H1 (cell line): Measurements from ENCODE around the gene LY6G6C. TPM values are rescaled to one million over a fixed set of nuclear protein-coding genes. Genes with fewer than 3 reads are reported as not detected.

Experiments
- CTCF ChIA-PET: fragments of 300-600 bp; sonication (Branson Sonifier 250); formaldehyde crosslinking; loops from one replicate; lab custom pipeline; 2021; ENCODE audit not compliant: partially characterized antibody; lab: Charles Lee
- POLR2A ChIA-PET: fragments of 300-600 bp; sonication (Branson Sonifier 250); formaldehyde crosslinking; loops from one replicate; lab custom pipeline; 2021; ENCODE audit warnings: inconsistent platforms; ENCODE audit not compliant: partially characterized antibody; lab: Charles Lee
- DNase-seq, 2 experiments: peaks; one replicate each; pipeline versions ENCODE4 v3.0.0 to v3.0.0-alpha.2; 2010 to 2022; ENCODE audit warnings: low spot score in 2 of 2, low read depth in 1 of 2, mixed read lengths in 1 of 2
- FAIRE-seq: peaks from 2 replicates; lab custom pipeline; 2011; peaks lifted over from hg19 to GRCh38; lab: Jason Lieb, UNC
- H2AFZ ChIP-seq: 2 replicates; pipeline ENCODE4 v1.8.1; 2012; ENCODE audit warnings: low read length, inconsistent platforms
- H2AK5ac ChIP-seq: 2 replicates; pipeline ENCODE4 v1.6.1; 2013; ENCODE audit warnings: low read depth, low read length
- H2BK120ac ChIP-seq: replicated peaks from 2 replicates; pipeline ENCODE3; 2013; ENCODE audit warnings: low read depth, low read length, inconsistent platforms
- H2BK12ac ChIP-seq: 2 replicates; pipeline ENCODE4 v1.6.1; 2013; ENCODE audit warnings: low read depth, low read length
- H2BK15ac ChIP-seq: 2 replicates; pipeline ENCODE4 v1.6.1; 2013; ENCODE audit warnings: low read length
- H2BK20ac ChIP-seq: 2 replicates; pipeline ENCODE4 v1.6.1; 2013; ENCODE audit warnings: low read length
- H2BK5ac ChIP-seq: 2 replicates; pipeline ENCODE4 v1.6.1; 2013; ENCODE audit warnings: low read depth, low read length
- H3K14ac ChIP-seq: 2 replicates; pipeline ENCODE4 v1.6.1; 2013; ENCODE audit warnings: inconsistent platforms; ENCODE audit not compliant: insufficient read length
- H3K18ac ChIP-seq: 2 replicates; pipeline ENCODE4 v1.6.1; 2013; ENCODE audit warnings: low read length; ENCODE audit errors: extremely low read depth
- H3K23ac ChIP-seq: 2 replicates; pipeline ENCODE4 v1.6.1; 2013; ENCODE audit warnings: inconsistent platforms; ENCODE audit not compliant: insufficient read length
- H3K23me2 ChIP-seq: 2 replicates; pipeline ENCODE4 v1.6.1; 2013; ENCODE audit warnings: low read depth, low read length
- H3K27ac ChIP-seq: 2 replicates; pipeline ENCODE4 v1.6.1; 2011; ENCODE audit warnings: low read depth, low read length, inconsistent platforms
- H3K27me3 ChIP-seq, 4 experiments: replicated peaks in 1 of 4; 1 replicate in 1 of 4; 2 replicates in 3 of 4; pipeline versions ENCODE4 v1.6.1 to v1.8.1; 2011 to 2013; ENCODE audit warnings: low read length in 3 of 4, mild to moderate bottlenecking in 3 of 4, inconsistent platforms in 2 of 4, mixed read lengths in 2 of 4, moderate library complexity in 1 of 4; ENCODE audit not compliant: control insufficient read depth in 3 of 4, insufficient read depth in 3 of 4; ENCODE audit errors: extremely low read depth in 1 of 4
- H3K36me3 ChIP-seq, 4 experiments: 2 replicates each; pipeline versions ENCODE4 v1.6.1 to v1.8.1; 2011 to 2013; ENCODE audit warnings: mild to moderate bottlenecking in 4 of 4, low read length in 3 of 4, moderate library complexity in 2 of 4, control low read depth in 1 of 4, inconsistent platforms in 1 of 4; ENCODE audit not compliant: insufficient read depth in 4 of 4, control insufficient read depth in 2 of 4
- H3K4ac ChIP-seq: replicated peaks from 2 replicates; pipeline ENCODE3; 2013; ENCODE audit warnings: low read length, low read depth, mixed read lengths, inconsistent platforms; ENCODE audit not compliant: insufficient read length
- H3K4me1 ChIP-seq, 4 experiments: replicated peaks in 1 of 4; 1 replicate in 1 of 4; 2 replicates in 3 of 4; pipeline versions ENCODE4 v1.6.1 to v1.8.1; 2011 to 2013; ENCODE audit warnings: low read length in 3 of 4, inconsistent platforms in 2 of 4, mixed read lengths in 1 of 4; ENCODE audit not compliant: insufficient read depth in 4 of 4, control insufficient read depth in 3 of 4
- H3K4me2 ChIP-seq, 2 experiments: 2 replicates each; pipeline versions ENCODE4 v1.6.1 to v1.8.1; 2011 to 2013; ENCODE audit warnings: low read depth in 2 of 2, low read length in 2 of 2, control low read depth in 1 of 2, inconsistent platforms in 1 of 2, mild to moderate bottlenecking in 1 of 2; ENCODE audit not compliant: insufficient read depth in 1 of 2
- H3K4me3 ChIP-seq, 4 experiments: fragments of 200-600, 300-600 bp in 1 of 4; sonication (generic), shearing (Covaris generic), sonication (Bioruptor Twin) in 1 of 4; 2 replicates each; pipeline versions ENCODE4 v1.5.1 to v1.8.1; 2011 to 2016; ENCODE audit warnings: low read length in 4 of 4, low read depth in 3 of 4, control low read depth in 2 of 4, inconsistent platforms in 2 of 4, mild to moderate bottlenecking in 2 of 4, mixed read lengths in 1 of 4, moderate library complexity in 1 of 4; ENCODE audit not compliant: insufficient read depth in 2 of 4; ENCODE audit errors: extremely low read depth in 1 of 4
- H3K56ac ChIP-seq: replicated peaks from 2 replicates; pipeline ENCODE3; 2013; ENCODE audit warnings: low read depth, mild to moderate bottlenecking, mixed read lengths, low read length, inconsistent platforms; ENCODE audit not compliant: insufficient read length
- H3K79me1 ChIP-seq: 2 replicates; pipeline ENCODE4 v1.6.1; 2013; ENCODE audit warnings: low read depth, low read length, control low read depth
- H3K79me2 ChIP-seq, 2 experiments: 2 replicates each; pipeline versions ENCODE4 v1.6.1 to v1.8.1; 2012 to 2013; ENCODE audit warnings: low read length in 2 of 2, mild to moderate bottlenecking in 2 of 2, inconsistent platforms in 1 of 2; ENCODE audit not compliant: insufficient read depth in 2 of 2, control insufficient read depth in 1 of 2
- H3K9ac ChIP-seq, 4 experiments: replicated peaks in 1 of 4; 1 replicate in 1 of 4; 2 replicates in 3 of 4; pipeline versions ENCODE4 v1.6.1 to v1.8.1; 2011 to 2013; ENCODE audit warnings: low read depth in 3 of 4, low read length in 3 of 4, control low read depth in 2 of 4, mild to moderate bottlenecking in 2 of 4, moderate library complexity in 2 of 4, inconsistent platforms in 1 of 4; ENCODE audit errors: extremely low read depth in 1 of 4
- H3K9me3 ChIP-seq, 2 experiments: 2 replicates each; pipeline versions ENCODE4 v1.6.1 to v1.8.1; 2012 to 2013; ENCODE audit warnings: mild to moderate bottlenecking in 2 of 2, moderate library complexity in 2 of 2, control low read depth in 1 of 2, inconsistent platforms in 1 of 2, low read depth in 1 of 2, low read length in 1 of 2, mixed read lengths in 1 of 2; ENCODE audit not compliant: insufficient read depth in 2 of 2
- H4K20me1 ChIP-seq, 2 experiments: replicated peaks in 1 of 2; 2 replicates each; pipeline versions ENCODE3 to v1.8.1; 2011 to 2013; ENCODE audit warnings: inconsistent platforms in 2 of 2, low read length in 2 of 2, mild to moderate bottlenecking in 1 of 2; ENCODE audit not compliant: insufficient read depth in 2 of 2, control insufficient read depth in 1 of 2
- H4K5ac ChIP-seq: 2 replicates; pipeline ENCODE4 v1.6.1; 2013; ENCODE audit warnings: low read length, low read depth, mixed read lengths, inconsistent platforms; ENCODE audit not compliant: insufficient read length
- H4K8ac ChIP-seq: 2 replicates; pipeline ENCODE4 v1.8.0; 2013; ENCODE audit warnings: mild to moderate bottlenecking, moderate library complexity, low read length, inconsistent platforms; ENCODE audit not compliant: insufficient read depth; ENCODE audit errors: extremely low read depth
- H4K91ac ChIP-seq: replicated peaks from 2 replicates; pipeline ENCODE3; 2013; ENCODE audit warnings: low read length, mixed read lengths, inconsistent platforms; ENCODE audit not compliant: insufficient read length
- E2F6 ChIP-seq: IDR thresholded peaks from 2 replicates; pipeline ENCODE4 v1.6.1; 2012; ENCODE audit warnings: inconsistent platforms
- GABPA ChIP-seq: IDR thresholded peaks from 2 replicates; pipeline ENCODE4 v1.6.1; 2011; ENCODE audit warnings: mild to moderate bottlenecking, low read length, moderate library complexity, borderline replicate concordance; ENCODE audit not compliant: insufficient read depth
- GTF2F1 ChIP-seq: IDR thresholded peaks from 2 replicates; pipeline ENCODE4 v1.6.1; 2012; ENCODE audit warnings: low read depth, low read length, improper control_type of control experiment, borderline replicate concordance
- JUN ChIP-seq: IDR thresholded peaks from 2 replicates; pipeline ENCODE4 v1.6.1; 2011; ENCODE audit warnings: low read depth, mild to moderate bottlenecking, improper control_type of control experiment, low read length
- MAFK ChIP-seq: IDR thresholded peaks from 2 replicates; pipeline ENCODE4 v1.6.1; 2012; ENCODE audit warnings: low read depth, mild to moderate bottlenecking, improper control_type of control experiment, low read length
- RFX5 ChIP-seq: IDR thresholded peaks from 2 replicates; pipeline ENCODE4 v1.6.1; 2011; ENCODE audit warnings: low read depth, low read length, improper control_type of control experiment, borderline replicate concordance
- RNF2 ChIP-seq: fragments of 200-900, 300-1000 bp; sonication (generic); IDR thresholded peaks from 2 replicates; pipeline ENCODE4 v1.7.1; 2016; ENCODE audit warnings: borderline replicate concordance, low read depth, mild to moderate bottlenecking, antibody characterized with exemption, low read length; ENCODE audit not compliant: poor library complexity, severe bottlenecking; ENCODE audit errors: missing control alignments
- SIRT6 ChIP-seq: IDR thresholded peaks from one replicate; pipeline ENCODE4 v1.7.1; 2012; ENCODE audit warnings: low read length, inconsistent platforms
- SIX5 ChIP-seq: IDR thresholded peaks from 2 replicates; pipeline ENCODE4 v1.6.1; 2011; ENCODE audit warnings: mild to moderate bottlenecking, low read depth, low read length
- WGBS, 2 experiments: shearing (Covaris generic) in 1 of 2; methylation state at CpG; one replicate each; pipeline versions ENCODE4 v1.1.6 to v1.1.7; 2013 to 2015; ENCODE audit warnings: low lambda C conversion rate in 2 of 2, mixed read lengths in 2 of 2, inconsistent platforms in 1 of 2, low coverage in 1 of 2, missing lambda C conversion rate in 1 of 2; ENCODE audit not compliant: insufficient replicate concordance in 2 of 2, insufficient coverage in 1 of 2, insufficient read length in 1 of 2; ENCODE audit errors: extremely low coverage in 1 of 2, missing lambda C conversion rate in 1 of 2; 5-methylcytosine and 5-hydroxymethylcytosine counted together
- polyA plus RNA-seq, 7 experiments: library from polyadenylated mRNA; depleted of rRNA in 3 of 7; stranded (reverse) in 5 of 7; unstranded in 2 of 7; fragments of >200 nt in 5 of 7; fragments of 200-250 nt in 2 of 7; gene quantifications; 1 replicate in 5 of 7; 2 replicates in 1 of 7; 4 replicates in 1 of 7; pipeline versions ENCODE4 v1.2.1 to v1.2.3, GENCODE V29; 2011 to 2013; ENCODE audit warnings: missing spikeins in 2 of 7, mixed read lengths in 2 of 7
- total RNA-seq: library from RNA; stranded (reverse); fragmentation: NEBNext Ultra II Directional; extraction: Animal tissue kit (Norgen Biotek cat#: 25700); gene quantifications from 2 replicates; pipeline ENCODE4 v1.2.1, GENCODE V29; 2021
- TF ChIP-seq, protein P1 (sequence below), 3 experiments: IDR thresholded peaks; 1 replicate in 2 of 3; 2 replicates in 1 of 3; pipeline versions ENCODE4 v1.5.1 to v1.6.1; 2011; ENCODE audit warnings: low read length in 3 of 3, mild to moderate bottlenecking in 3 of 3, inconsistent platforms in 2 of 3, low read depth in 1 of 3, moderate library complexity in 1 of 3; ENCODE audit not compliant: insufficient read depth in 1 of 3; ENCODE audit errors: control extremely low read depth in 1 of 3

LY6G6C gene
- total and polyA plus RNA-seq, 2 of the 8 experiments (the other 6 are each of a cell fraction or from before 2014, with no cell fraction given): 0.23 TPM; not detected in 1

DNA sequence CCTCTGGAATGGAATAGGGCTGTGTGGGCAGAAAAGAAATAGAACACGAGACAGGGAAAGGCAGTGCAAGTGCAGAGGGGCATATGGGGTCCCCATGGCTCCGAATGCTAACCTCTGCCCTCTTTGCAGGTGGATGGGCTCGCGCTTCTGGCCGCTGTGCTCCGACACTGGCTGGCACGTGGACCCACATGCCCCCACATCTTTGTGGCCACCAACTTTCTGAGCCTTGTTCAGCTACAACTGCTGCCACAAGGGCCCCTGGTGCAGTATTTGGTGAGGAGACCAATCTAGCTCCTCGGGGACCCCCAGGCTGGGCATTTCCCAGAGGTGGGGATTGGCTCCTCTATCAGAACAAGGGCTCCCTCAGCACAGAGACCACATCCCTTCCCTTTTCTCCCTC lies 39.8 kb upstream of the LY6G6C start:
- Histone ChIP-seq H3K36me3 (peaks cover 0 to 16% (median 1%) of the 10 kb centered on the region in 4 experiments; a peak in 3 of 8 replicates), H2BK120ac (no peak overlapping the region), H3K56ac (no peak overlapping the region), H3K4ac (no peak overlapping the region), H2BK12ac (no peak overlapping the region), H3K4me1 (peaks cover 0 to 6% (median under 1%) of the 10 kb centered on the region in 4 experiments; a peak in 3 of 7 replicates), H3K79me2 (no peaks in the 10 kb centered on the region), H3K27ac (no peak overlapping the region), H3K79me1 (no peaks in the 10 kb centered on the region), H2BK5ac (no peak overlapping the region), H3K23ac (no peak overlapping the region), H3K9me3 (no peaks in the 10 kb centered on the region), H2BK20ac (no peak overlapping the region), H3K18ac (no peak overlapping the region), H4K5ac (no peak overlapping the region), H3K4me2 (no peak overlapping the region), H4K20me1 (no peaks in the 10 kb centered on the region), H2BK15ac (no peak overlapping the region), H3K14ac (no peak overlapping the region), H3K23me2 (no peaks in the 10 kb centered on the region; the same call in 1 of the 2 replicates), H2AFZ (no peak overlapping the region), H2AK5ac (no peak overlapping the region), H4K8ac (no peak overlapping the region), H3K4me3 (no peak overlapping the region), H3K27me3 (no peaks in the 10 kb centered on the region), H4K91ac (no peak overlapping the region), H3K9ac (no peak overlapping the region)
- CTCF ChIA-PET: interaction anchor here (1.0 kb wide), 1 partner anchor 38 kb away, joined by 3 read pairs; the partner anchor contains the start of gene MPIG6B
- POLR2A ChIA-PET: interaction anchor here (0.9 to 6.3 kb wide), 7 partner anchors 9 to 81 kb away, joined by 3 to 38 read pairs (median 6); partner anchors contain the start of genes LY6G5C and MSH5
- WGBS, 2 experiments: 91% methylated on average over 8 of the region's 8 CpGs; no CpG with 5 or more reads in 1 of the 2 experiments
- FAIRE-seq (no peak), DNase-seq (no peak)
- TF ChIP-seq MAFK (no peak), JUN (no peak), GTF2F1 (no peak), RFX5 (no peak), E2F6 (no peak), GABPA (no peak), RNF2 (no peak), SIRT6 (no peak), SIX5 (no peak)
- TF ChIP-seq, protein P1, sequence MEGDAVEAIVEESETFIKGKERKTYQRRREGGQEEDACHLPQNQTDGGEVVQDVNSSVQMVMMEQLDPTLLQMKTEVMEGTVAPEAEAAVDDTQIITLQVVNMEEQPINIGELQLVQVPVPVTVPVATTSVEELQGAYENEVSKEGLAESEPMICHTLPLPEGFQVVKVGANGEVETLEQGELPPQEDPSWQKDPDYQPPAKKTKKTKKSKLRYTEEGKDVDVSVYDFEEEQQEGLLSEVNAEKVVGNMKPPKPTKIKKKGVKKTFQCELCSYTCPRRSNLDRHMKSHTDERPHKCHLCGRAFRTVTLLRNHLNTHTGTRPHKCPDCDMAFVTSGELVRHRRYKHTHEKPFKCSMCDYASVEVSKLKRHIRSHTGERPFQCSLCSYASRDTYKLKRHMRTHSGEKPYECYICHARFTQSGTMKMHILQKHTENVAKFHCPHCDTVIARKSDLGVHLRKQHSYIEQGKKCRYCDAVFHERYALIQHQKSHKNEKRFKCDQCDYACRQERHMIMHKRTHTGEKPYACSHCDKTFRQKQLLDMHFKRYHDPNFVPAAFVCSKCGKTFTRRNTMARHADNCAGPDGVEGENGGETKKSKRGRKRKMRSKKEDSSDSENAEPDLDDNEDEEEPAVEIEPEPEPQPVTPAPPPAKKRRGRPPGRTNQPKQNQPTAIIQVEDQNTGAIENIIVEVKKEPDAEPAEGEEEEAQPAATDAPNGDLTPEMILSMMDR (IDR thresholded peaks at IDR 0.05; ENCODE audit: control extremely low read depth in 1 of 3, insufficient read depth in 1 of 3, low read depth in 1 of 3, low read length in 3 of 3): no peak
